ENCODE data around the gene CCDC27. TPM values are rescaled to one million over a fixed set of nuclear protein-coding genes. Genes with fewer than 3 reads are reported as not detected.

Gene CCDC27
- total RNA-seq, 1 experiment from 2014 or later = not detected

DNA sequence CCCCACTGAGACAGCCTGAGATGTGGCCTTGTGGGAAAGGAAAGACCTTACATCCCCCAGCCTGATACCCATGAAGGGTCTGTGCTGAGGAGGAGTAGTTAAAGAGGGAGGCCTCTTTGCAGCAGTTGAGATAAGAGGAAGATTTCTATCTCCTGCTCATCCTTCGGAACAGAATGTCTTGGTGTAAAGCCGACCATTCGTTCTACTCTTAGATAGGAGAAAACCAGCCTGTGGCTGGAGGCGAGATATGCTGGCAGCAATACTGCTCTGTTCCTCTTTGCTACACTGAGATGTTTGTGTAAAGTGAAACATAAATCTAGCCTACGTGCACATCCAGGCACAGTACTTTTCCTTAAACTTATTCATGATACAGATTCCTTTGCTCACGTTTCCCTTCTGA, 1.5 kb upstream of the CCDC27 start:
- no peak for DNase-seq (ENCODE audit: low read depth)

DNA sequence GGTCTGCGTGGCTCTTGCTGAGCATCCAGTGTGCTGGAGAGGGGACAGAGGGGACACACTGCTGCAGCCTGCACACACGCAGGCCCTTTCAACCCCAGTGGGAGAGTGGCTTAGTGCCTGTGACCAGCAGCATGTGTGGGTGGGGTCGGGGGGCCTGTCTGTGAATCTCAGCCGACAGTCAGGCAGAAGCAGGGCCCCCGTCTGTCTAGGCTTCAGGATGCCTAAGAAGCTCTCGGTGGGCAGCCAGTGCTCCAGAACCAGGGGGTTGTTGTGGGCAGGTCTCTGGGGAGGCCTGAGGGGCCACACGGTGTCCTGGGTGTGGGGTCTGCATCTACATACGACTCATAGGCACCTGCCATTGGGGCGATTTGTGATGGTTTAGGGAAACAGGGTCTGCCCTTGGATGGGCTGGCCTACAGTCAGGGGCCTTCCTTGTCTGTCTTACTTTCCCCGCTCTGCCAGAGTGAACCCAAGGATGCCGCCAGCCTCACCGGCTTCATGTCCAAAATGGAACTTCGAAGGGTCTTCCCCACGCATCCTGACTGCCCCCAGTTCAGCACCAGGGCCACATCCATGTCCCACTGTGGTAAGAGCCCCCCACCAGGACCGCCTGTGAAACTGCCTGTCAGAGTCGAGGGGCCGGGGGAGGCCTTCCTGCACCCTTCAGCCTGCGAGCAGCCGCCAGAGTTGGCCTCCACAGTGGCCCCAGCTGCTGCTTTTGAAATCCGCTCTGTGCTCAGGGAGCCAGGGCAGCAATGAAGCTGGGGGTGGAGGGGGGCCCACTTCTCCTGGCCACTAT, 1.6 kb downstream of the CCDC27 start:
- no peak for DNase-seq (ENCODE audit: low read depth)

DNA sequence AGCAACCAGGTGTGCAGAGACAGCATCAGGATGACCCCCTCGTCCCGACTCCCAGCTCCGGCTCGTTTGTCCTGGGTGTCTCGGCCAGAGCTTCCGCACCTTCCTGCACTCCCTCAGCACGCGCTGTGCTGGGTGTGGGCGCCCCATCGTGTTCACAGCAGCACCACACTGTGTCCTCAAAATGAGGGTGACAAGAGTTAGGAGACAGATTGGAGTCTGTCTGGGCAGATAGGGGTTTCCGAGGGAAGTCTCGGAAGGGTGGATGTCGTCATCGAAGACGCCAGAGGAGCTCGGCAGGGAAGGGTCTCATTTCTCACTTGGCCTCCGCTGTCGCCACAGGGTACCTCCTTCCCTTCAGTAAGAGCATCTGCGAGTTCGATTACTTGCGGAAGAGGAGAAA, 4.1 kb downstream of the CCDC27 start:
- DNase-seq (ENCODE audit: low read depth) = no peak

GRCh38 chr1:3759164-3759563, 6.9 kb downstream of the CCDC27 start:
- no peak for DNase-seq (ENCODE audit: low read depth)

DNA sequence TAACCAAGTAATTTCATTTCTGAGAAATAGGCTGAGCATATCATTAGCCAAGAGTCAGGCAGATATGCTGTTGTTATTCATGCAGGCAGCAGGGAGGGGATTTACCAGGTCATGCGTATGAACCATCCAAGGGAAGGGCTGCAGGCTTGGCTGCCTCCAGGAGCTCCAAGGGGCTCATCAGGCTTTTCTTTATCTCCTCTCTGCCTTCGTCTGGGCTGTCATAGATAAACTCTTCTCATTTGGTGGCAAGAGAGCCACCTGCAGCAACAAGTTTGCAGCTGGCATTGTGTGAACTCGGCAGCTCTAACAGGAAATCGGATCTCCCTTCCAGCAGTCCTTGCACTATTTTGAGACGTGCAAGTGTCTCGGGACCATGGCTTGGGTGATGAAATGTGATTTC, 7.5 kb downstream of the CCDC27 start:
- DNase-seq (ENCODE audit: low read depth) = no peak

DNA sequence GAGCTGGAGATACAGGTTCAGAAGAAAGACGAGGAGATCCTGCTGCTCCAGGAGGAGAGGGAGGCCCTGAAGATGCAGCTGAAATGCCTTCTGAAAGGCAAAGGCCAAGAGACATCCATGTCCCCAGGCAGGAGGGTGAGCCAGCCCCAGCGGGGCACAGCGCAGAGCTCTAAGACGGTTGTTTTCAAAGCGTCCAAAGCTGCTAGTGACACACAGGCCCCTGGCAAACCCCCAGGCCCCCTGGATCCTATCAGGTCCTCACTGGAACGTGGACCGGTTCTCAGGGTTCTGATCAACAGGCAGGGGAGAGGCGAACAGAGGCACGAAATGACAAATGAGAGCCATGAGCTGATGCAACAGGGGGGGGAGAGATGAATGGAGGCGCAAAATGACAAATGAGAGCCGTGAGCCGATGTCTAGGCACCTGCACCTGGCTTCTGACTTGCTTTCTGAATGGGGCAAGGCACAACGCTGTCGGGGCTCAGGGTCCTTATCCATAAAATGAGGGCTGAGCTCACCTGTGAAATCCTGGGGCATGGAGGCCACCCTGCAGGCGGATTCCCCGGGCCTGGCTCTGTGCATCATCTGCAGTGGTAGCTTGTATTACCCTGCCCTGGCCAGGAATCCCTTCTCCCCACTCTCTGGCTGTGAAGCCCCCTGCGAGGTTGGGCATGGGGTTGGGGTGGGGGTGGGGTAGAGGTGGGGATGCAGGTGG, 9.2 kb downstream of the CCDC27 start:
- no peak for DNase-seq (ENCODE audit: low read depth)

DNA sequence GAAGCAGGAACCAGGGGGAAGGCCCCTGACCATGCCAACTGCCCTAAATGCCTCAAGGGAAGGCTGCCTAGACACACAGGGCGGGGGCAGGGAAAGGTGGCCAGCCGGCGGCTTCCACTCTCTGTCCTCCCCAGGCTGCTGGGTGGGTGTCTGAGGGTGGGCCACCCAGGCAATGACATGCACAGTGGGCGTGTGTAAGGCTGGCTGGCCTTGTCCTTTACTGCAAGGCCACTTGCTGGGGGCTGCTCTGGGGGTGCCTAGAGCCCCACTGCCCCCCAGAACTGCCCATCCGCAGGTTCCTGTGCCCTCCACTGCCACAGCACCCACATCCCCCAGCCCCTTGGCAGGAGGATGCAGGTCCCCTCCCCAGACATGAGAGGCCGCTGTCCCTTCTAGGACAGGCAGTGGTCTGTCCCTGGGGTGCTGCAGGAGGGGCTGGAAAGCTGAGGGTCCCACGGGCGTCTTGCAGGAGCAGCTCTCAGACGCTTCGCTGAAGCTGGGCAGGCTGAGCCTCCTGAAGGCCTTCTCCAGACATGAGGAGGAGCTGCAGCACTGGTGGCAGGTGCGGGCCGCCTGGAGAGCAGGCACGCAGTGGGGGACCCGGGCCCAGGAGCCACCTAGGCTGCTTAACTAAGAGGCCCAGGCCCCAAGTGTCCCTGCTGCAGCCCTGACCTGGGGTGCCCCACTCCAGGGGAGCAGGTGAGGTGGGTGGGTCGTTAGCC, 10.1 kb downstream of the CCDC27 start:
- DNase-seq (ENCODE audit: low read depth) = no peak

- no peak for DNase-seq (ENCODE audit: low read depth)
Measured at GRCh38 chr1:3762873-3763228, 10.6 kb downstream of the CCDC27 start.

DNA sequence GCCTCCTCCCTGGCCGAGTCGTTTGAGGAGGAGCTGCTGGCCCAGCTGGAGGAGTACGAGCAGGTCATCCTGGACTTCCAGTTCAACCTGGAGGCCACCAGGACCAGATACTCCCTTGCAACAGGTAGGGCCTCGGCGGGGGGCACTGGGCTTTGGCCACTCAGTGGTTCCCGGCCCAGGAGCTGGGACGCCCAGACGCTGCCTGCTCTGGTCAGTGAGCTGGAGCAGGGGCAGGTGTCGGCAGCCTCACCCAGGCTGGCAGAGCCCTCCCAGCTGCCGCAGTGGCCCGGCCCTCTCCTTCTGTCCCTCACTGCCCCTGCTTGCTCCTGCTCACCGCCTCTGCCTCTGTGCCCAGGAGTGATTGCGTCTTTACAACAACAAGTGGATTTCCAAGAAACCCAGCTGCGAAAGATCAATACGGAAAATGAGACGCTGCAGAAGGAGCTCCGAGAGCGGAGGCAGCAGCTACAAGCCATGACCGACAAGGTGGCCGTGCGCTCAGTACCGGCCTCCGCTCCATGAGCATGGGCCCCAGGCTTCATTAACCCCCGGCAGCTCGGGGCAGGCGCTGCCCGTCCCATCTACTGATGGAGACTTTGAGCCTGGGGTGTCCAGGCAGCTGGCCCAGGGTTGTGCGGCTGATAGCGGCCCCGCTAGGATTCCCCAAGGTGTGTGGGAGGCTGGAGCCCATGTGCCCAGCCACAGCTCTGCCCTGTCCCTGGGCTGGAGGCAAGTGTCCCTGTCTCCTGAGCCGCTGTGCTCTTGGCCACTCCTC, 11.3 kb downstream of the CCDC27 start:
- no peak for DNase-seq (ENCODE audit: low read depth)

DNA sequence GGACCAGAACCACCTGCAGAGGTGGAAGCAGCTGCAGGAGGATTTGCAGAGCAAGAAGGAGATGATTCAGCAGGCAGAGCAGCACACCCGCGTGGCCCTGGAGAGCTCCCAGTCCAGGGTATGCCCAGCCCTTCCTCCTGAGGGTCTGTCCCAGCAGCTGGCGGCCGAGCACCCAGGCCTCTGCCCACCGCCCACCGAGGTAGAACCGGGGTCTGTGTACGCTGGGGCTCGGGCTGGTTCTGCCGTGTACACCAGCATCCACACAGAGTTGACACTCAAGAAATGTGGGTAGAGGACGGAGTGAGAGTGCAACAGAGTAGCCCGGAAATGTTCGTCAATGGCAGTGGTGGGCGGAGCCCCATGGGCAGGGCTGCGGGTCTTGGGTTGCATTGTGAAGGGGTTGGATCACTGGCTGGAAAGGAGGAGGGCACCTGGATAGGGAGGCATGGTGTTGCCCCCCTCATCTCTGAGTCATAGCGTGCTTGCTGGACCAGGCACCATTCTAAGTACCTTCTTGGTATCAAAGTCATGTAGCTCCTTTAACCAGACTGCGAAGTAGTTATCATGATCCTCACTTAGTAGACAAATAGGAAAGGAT, 15.2 kb downstream of the CCDC27 start:
- no peak for DNase-seq (ENCODE audit: low read depth)

DNA sequence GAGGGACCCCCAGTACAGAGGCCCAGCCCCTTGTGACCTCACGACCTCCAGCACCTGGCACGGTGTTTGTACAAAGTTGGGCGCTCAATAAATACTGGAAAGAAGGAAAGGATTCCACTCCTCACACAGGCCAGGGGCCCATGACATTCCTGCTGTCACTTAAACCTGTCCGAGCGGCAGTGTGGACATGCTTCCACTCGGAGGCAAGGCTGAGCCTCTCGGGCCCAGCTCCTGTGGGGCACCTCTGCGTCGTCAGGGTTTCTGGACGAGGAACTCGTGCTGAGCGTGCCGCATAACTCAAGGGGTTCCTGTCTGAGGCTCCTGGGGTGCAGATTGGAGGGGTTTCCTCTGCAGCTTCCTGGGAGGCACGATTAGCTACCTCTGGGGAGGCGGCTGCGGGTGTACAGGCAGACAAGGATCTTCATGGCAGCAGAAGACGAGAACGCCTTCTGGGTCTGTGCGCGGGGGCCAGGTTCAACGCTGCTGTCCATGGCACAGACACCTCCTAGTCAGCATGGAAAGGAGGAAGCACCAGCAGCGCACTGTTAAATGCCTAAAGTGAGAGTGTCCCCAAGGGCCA, 16.7 kb downstream of the CCDC27 start:
- no peak for DNase-seq (ENCODE audit: low read depth)

GRCh38 chr1:3770047-3770765, 18.0 kb downstream of the CCDC27 start:
- DNase-seq (ENCODE audit: low read depth) = no peak

DNA sequence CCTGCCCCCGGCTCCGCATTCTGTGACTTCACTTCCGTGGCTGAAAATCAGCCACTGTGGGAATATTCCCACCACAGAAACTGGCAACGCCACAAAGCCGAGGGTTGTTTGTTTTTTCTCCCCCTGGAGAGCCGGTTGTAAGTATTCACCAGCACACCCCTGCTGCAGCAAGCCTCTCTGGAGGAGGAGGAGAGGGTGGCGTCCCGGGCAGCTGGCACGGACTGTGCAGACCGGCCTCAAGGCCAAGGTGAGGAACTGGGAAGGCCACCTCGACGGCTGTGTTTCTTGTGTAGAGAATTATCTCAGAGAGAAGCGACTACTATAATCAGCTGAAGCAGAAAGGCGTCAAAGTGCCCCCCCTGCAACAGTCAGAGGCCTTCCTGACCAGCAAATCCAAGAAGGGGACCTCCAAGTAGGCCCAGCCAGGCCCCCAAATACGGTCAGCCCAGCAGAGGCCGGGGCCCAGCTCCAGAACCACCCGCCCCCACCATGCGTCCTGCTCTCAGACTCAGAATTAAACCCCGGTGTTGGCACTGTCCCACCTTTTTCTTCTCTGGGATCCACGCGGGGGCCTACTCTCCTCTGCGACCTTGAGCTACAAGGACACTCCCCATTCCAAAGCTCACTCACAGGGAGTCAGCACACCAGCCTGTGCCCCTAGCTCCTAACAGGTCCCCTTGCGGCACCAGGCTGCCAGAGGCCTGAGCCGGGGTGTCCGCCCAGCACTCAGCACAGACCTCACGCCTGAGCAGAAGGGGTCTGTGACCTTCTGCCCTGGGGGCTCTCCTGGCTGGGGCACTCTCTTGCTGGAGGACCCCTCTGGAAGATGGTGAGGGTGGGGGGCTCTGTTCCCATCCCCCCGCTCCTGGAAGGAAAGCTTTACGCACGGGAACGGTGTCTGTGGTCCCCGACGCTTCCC, 19.1 kb downstream of the CCDC27 start:
- no peak for DNase-seq (ENCODE audit: low read depth)

GRCh38 chr1:3772027-3772714, 19.9 kb downstream of the CCDC27 start:
- DNase-seq (ENCODE audit: low read depth) = no peak

- no peak for DNase-seq (ENCODE audit: low read depth)
Measured at GRCh38 chr1:3772715-3773571, 20.7 kb downstream of the CCDC27 start, which contains the start of gene SMIM1. Gene SMIM1, plus strand, starts transcription at chr1:3772749. Its CDS starts 2,625 bp downstream, at chr1:3775374.

DNA sequence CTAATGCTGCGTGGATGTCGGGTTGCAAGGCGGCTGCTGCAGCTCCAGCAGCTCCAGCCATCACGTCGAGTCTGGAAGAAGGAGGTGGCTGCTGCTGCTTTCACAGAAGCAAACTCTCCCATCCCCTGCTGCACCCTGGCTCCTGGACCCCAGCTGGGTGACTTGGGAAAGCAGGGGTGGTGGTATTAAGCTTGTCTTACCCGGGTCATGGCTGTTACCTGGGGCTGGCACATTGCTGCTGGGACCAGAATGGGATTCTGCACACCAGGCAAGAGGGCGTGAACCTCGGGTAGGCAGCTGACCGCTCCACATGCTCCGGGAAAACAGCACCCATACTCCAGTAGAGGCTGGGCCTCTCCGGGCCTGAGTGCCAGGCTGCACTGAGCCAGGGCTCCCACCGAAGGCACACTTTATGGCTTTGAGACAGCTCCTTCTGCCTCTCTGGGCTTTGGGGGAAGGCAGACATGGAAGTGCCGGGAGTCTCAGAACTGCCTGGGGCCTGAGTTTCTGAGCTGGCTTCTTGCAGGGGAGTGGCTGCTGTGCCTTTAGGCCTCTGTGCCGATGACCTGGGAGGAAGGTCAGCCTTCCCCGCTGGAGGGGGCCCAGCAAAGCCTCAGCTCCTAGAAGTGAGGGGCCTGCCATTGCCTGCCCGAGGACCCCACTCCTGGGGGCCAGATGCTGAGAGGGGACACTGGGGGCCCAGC, 21.5 kb downstream of the CCDC27 start:
- no peak for DNase-seq (ENCODE audit: low read depth)

Measured in LHCN-M2 (cell line).